Activated T-cell treated with anti-CD3 and anti-CD28 coated beads, Interleukin-2, amount 50 U/mL, for 1 hour (primary cell): Measurements from ENCODE around the gene TMEM92.
"Not testable (repeated sequence)": the region's sequence is repeated elsewhere in the genome, so short reads cannot be mapped to it uniquely, and the experiment has no call there.

Experiments used
- DNase-seq: peaks from one replicate; pipeline ENCODE4 v3.0.0-alpha.2; 2020

TMEM92 gene

GRCh38 chr17:50301891-50302584, 27.8 kb downstream of the TMEM92 start:
- no peak for DNase-seq

DNA sequence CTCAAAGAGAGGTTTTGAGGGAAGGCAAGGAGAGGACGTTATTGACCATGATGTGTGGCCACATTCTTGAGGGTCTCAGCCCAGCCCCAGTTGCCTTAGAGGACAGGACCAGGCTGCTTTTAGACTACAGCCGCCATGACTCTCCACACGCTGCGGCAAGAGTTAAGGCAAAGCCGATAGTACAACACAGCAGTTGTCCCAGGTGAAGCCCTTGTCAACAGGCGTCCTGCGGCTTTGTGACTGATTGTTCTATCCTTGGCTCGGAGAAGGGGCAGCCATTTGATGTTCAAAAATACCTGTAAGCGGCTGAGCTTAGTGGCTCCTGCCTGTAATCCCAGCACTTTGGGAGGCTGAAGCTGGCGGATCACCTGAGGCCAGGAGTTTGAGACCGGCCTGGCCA, 28.8 kb downstream of the TMEM92 start:
- DNase-seq, result no peak

GRCh38 chr17:50303596-50303995, 29.3 kb downstream of the TMEM92 start:
- DNase-seq, result no peak

DNA sequence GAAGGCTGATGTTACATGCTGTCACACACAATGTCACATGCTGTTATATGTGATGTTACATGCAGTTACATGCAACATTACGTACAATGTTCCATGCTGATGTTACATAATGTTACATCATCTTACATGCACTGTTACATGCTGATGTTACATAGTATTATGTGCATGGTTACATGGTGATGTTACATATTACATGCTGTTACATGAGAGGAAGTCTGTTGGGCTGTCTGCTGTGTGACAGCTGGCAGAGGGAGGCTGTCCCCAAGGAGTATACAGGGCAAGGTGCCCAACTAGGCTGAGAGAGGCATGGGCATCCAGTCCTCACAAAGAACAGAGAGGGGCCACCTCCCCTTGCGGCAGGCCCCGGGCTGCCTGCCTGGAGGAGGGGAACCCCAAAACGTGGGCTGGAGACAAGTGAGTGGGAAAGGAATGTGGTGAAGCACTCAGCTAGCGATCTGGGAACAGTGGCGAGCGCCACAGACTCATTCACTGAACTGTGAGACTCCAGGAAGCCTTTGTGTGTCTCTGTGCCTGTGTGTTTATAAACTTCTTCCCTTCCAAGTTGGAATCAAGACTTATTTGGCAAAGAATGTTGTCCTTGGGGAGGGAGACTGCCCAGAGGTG, 30.6 kb downstream of the TMEM92 start:
- no peak for DNase-seq

- DNase-seq, result no peak
Observed at GRCh38 chr17:50307654-50308053, 33.4 kb downstream of the TMEM92 start.

DNA sequence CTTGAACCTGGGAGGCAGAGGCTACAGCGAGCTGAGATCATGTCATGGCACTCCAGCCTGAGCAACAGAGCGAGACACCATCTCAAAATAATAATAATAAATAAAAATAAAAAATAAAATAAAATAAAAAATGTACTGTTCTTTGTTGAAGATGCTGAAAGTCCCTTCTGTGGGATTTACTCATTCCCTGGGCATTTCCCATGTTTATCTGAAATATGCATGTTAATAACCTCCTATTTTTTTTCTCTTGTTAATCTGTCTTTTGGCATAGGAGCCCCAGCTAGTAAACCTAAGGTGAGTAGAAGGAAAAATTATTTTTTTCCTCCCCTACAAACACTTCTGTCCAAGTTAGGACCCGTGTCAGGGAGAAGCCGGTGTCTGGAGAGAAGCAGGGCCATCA, 34.4 kb downstream of the TMEM92 start:
- DNase-seq, result no peak

DNA sequence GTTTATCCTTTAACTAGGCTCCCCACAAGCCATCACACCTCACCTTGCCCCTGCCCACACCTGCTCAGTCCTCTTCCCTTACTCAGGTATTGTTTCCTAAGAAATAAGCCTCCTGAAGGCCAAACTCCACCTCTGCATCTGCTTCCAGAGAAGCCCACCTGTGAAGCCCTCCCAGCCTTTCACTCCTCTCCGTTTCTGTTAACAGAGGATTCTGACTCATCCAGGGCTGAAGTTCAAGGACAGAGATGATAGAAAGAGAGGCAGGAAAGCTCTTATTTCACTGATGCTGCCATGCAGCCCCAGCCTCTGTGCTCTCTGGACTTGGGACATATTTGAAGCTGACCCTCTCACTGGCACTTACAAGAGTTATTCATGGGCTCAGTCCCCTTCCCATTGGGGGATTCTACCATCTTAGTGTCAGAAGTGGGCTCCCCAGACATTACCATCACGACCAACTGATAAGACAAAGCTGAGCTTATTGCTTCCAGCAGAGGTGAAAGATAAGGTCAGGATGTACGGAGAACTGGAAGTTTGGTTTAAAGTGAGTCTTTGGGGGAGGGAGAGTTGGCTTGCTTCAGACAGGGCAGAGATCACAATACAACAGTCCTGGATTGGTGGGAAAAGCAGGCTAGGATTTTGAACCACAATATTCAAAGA, 36.3 kb downstream of the TMEM92 start:
- no peak for DNase-seq

- no peak for DNase-seq
Observed at GRCh38 chr17:50311112-50311460, 36.8 kb downstream of the TMEM92 start.

- DNase-seq, result no peak
Observed at GRCh38 chr17:50311483-50311882, 37.2 kb downstream of the TMEM92 start.

DNA sequence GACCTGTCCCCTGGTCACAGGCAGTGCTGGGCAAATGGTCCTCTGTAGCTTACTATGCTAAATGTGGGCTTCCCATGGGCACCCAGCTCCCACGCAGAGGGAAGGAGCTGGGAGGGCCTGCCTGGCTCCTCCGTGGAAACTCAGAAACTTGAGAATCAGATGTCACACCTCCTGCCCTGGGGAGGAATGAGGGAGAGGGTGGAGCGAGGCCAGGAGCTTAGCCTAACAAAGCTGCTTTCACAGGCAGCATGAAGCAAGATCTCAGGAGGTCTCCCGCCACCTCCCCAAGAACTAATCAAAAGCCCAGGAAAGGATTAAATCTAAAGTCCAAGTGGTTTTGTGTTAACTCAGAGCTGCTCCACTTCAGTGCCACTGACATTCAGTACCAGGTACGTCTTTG, 38.0 kb downstream of the TMEM92 start:
- no peak for DNase-seq

GRCh38 chr17:50314456-50315011, 40.3 kb downstream of the TMEM92 start:
- no peak for DNase-seq

DNA sequence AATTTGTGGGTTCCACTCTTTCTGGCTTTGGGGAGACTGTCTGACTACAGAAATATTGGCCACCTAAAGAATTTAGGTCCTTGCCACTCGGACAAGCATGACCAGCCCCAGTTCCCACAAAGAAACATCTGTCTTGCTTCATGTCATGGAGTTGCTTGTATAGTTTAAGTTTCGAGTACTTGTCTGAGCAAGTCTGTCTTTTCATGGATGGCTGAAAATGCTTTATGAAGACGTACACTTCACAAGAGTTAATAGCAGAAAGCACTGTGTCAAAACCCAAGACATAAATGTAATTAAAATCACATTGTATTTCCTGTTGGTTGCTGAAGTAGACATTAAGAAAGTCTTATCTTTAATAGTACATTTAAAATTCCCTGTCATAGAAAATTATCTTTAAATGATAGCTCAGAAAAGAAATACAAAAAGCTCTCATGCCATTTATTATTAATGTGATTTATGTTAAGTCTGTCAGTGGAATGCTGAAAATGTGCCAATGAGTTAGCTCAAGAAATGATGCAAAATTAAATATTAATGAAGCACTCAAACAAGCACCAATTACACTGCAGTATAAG, 41.8 kb downstream of the TMEM92 start:
- no peak for DNase-seq

GRCh38 chr17:50316660-50317059, 42.4 kb downstream of the TMEM92 start:
- not testable (repeated sequence) for DNase-seq

DNA sequence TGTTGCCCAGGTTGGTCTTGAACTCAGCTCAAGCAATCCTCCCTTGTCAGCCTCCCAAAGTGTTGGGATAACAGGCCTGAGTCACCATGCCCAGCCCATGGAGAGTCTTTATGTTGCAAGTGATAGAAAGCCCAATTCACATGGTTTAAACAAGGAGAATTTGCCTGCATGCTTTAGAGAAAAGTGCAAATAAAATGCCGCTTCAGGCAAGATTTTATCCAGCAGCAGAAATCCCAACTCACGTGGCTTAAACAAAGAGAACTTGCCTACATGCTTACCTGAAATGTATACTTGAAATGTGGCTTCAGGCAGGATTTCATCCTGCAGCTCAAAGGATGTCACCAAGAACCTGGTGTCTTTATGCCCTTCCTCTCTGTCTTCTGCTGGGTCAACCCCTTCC, 42.9 kb downstream of the TMEM92 start:
- DNase-seq, result no peak

GRCh38 chr17:50318501-50319285, 44.4 kb downstream of the TMEM92 start:
- no peak for DNase-seq

GRCh38 chr17:50319306-50320004, 45.2 kb downstream of the TMEM92 start:
- no peak for DNase-seq

GRCh38 chr17:50322271-50322670, 48.0 kb downstream of the TMEM92 start:
- DNase-seq, result no peak

DNA sequence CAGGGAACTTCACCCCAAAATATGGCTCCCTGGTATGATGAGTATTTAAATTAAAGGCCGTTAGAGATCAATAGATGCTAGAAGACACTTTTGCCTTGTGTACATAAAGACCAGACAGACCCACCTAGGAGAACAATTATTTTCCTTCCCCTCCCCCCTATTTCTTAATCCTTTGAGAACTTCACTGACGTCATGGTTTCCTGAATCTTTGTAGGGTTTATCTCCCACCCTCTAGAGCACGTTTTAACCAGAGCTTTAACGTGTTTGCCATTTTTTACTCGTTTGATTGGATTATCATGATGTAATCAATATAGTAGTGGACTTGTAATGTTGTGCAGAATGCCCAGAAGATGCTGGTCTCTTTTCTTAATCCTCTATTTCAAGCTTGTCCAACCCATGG, 48.8 kb downstream of the TMEM92 start:
- no peak for DNase-seq

- DNase-seq, result no peak
Observed at GRCh38 chr17:50325906-50326305, 51.6 kb downstream of the TMEM92 start.

DNA sequence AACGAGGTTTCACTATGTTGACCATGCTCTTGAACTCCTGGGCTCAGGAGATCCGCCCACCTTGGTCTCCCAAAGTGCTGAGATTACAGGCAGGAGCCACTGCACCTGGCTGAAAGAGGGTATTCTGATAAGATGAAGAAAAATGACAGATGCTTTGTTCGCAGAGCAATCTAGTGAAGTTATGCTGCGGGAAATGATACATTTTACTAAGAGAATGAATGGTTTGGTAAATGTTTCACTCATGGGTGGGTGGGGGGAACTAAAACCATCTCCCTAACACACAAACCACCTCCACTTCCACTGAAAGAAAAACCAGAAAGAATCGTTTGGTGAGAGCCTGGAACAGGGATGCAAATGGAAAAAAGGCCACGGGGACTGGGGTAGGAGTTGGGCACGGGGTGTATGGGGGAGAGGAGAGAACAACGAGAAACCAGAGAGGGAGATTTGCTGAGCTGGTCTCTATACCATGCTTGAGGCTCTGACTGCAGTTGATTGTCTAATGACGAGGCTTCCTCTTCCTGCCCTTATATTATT, 52.6 kb downstream of the TMEM92 start:
- no peak for DNase-seq

GRCh38 chr17:50328363-50329325, 54.4 kb downstream of the TMEM92 start:
- DNase-seq, result no peak
